ENCODE data around the gene ARL2.

DNA sequence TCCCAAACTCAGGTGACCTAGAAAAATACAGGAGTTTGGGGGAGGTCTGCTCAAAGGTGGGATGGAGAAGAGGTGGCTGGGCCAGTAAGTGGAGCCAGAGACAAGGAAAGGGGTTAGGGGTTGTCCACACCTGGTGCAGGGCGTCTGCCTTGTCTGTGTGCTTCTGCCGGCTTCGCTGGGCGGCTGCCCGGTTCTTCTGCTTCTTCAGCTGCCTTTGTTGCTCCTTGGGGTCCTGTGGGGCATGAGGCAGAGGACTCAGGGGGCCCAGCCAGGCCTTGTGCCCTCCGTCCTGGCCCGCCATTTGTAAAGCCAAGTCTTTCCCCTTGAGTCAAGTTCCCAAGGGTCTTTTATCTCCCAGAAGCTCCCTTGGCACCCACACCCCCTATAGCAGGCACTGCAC is 19.6 kb upstream of the ARL2 start:
- TF ChIP-seq, protein P1, sequence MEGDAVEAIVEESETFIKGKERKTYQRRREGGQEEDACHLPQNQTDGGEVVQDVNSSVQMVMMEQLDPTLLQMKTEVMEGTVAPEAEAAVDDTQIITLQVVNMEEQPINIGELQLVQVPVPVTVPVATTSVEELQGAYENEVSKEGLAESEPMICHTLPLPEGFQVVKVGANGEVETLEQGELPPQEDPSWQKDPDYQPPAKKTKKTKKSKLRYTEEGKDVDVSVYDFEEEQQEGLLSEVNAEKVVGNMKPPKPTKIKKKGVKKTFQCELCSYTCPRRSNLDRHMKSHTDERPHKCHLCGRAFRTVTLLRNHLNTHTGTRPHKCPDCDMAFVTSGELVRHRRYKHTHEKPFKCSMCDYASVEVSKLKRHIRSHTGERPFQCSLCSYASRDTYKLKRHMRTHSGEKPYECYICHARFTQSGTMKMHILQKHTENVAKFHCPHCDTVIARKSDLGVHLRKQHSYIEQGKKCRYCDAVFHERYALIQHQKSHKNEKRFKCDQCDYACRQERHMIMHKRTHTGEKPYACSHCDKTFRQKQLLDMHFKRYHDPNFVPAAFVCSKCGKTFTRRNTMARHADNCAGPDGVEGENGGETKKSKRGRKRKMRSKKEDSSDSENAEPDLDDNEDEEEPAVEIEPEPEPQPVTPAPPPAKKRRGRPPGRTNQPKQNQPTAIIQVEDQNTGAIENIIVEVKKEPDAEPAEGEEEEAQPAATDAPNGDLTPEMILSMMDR (IDR thresholded peaks at IDR 0.05; ENCODE audit: low read length) = no peak
- TF ChIP-seq EZH2phosphoT487 (IDR thresholded peaks at IDR 0.05; ENCODE audit: low read length) (no peak), EZH2 (optimal IDR thresholded peaks at IDR 0.05; ENCODE audit: low read depth, low read length) (no peak)
